Liver (tissue), 3 donors: Measurements from ENCODE around the gene RBM20.

Source experiments
- EGR1 ChIP-seq, 2 donors: IDR thresholded peaks; 2 replicates each; pipeline ENCODE4 v1.6.1; 2016 to 2018; ENCODE audit warnings: antibody characterized with exemption in 2 of 2, low read depth in 2 of 2
- FOXA2 ChIP-seq: IDR thresholded peaks from 2 replicates; pipeline ENCODE4 v1.6.1; 2016; ENCODE audit warnings: antibody characterized with exemption
- HNF4A ChIP-seq, 2 donors: conservative IDR thresholded peaks; 2 replicates each; pipeline ENCODE4 v1.6.1; 2016; ENCODE audit warnings: antibody characterized with exemption in 2 of 2, mild to moderate bottlenecking in 2 of 2
- JUND ChIP-seq, 2 donors: IDR thresholded peaks; 2 replicates each; pipeline ENCODE4 v1.6.1; 2016; ENCODE audit warnings: antibody characterized with exemption in 2 of 2
- RAD21 ChIP-seq, 2 donors: IDR thresholded peaks; 2 replicates each; pipeline ENCODE4 v1.6.1; 2016; ENCODE audit warnings: antibody characterized with exemption in 2 of 2, mild to moderate bottlenecking in 2 of 2
- SP1 ChIP-seq: IDR thresholded peaks from 2 replicates; pipeline ENCODE4 v1.6.1; 2018; ENCODE audit warnings: antibody characterized with exemption, mild to moderate bottlenecking
- TAF1 ChIP-seq: conservative IDR thresholded peaks from 2 replicates; pipeline ENCODE4 v1.6.1; 2016; ENCODE audit warnings: antibody characterized with exemption, mild to moderate bottlenecking
- YY1 ChIP-seq: IDR thresholded peaks from 2 replicates; pipeline ENCODE4 v1.6.1; 2016; ENCODE audit warnings: antibody characterized with exemption, mild to moderate bottlenecking
- TF ChIP-seq, protein P1 (sequence below): IDR thresholded peaks from 2 replicates; pipeline ENCODE4 v1.6.1; 2016; ENCODE audit warnings: antibody characterized with exemption
- TF ChIP-seq, protein P2 (sequence below): fragments of 150-350 bp; IDR thresholded peaks from 2 replicates; pipeline ENCODE4 v1.5.1; 2017; ENCODE audit warnings: improper control_type of control experiment, low read depth, low read length; ENCODE audit not compliant: missing input control
- TF ChIP-seq, protein P3 (sequence below): IDR thresholded peaks from 2 replicates; pipeline ENCODE4 v1.6.1; 2016; ENCODE audit warnings: antibody characterized with exemption
- TF ChIP-seq, protein P4 (sequence below): IDR thresholded peaks from 2 replicates; pipeline ENCODE4 v1.6.1; 2016; ENCODE audit warnings: antibody characterized with exemption
- donor health status: healthy.
- donor health status: healthy.

DNA sequence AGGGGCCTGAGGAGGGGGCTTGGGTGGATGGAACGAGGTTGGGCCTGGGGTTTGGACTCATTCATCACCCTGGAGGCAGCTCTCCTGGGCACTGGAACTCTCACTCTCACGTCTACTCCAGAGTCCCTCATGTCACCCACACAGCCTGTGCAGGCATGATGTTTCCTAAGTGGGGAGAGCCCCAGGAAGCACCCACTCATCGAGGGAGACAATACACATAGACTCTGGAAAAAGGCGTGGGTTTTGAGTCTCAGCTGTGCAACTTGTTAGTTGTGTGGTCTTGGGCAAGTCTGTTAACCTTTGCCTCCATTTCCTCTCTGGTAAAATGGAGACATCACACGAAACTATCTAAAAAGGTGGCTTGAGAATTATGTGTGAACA, 25.9 kb upstream of the RBM20 start:
- TF ChIP-seq, protein P1, sequence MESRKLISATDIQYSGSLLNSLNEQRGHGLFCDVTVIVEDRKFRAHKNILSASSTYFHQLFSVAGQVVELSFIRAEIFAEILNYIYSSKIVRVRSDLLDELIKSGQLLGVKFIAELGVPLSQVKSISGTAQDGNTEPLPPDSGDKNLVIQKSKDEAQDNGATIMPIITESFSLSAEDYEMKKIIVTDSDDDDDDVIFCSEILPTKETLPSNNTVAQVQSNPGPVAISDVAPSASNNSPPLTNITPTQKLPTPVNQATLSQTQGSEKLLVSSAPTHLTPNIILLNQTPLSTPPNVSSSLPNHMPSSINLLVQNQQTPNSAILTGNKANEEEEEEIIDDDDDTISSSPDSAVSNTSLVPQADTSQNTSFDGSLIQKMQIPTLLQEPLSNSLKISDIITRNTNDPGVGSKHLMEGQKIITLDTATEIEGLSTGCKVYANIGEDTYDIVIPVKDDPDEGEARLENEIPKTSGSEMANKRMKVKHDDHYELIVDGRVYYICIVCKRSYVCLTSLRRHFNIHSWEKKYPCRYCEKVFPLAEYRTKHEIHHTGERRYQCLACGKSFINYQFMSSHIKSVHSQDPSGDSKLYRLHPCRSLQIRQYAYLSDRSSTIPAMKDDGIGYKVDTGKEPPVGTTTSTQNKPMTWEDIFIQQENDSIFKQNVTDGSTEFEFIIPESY, result no peak
- TF ChIP-seq, protein P2, sequence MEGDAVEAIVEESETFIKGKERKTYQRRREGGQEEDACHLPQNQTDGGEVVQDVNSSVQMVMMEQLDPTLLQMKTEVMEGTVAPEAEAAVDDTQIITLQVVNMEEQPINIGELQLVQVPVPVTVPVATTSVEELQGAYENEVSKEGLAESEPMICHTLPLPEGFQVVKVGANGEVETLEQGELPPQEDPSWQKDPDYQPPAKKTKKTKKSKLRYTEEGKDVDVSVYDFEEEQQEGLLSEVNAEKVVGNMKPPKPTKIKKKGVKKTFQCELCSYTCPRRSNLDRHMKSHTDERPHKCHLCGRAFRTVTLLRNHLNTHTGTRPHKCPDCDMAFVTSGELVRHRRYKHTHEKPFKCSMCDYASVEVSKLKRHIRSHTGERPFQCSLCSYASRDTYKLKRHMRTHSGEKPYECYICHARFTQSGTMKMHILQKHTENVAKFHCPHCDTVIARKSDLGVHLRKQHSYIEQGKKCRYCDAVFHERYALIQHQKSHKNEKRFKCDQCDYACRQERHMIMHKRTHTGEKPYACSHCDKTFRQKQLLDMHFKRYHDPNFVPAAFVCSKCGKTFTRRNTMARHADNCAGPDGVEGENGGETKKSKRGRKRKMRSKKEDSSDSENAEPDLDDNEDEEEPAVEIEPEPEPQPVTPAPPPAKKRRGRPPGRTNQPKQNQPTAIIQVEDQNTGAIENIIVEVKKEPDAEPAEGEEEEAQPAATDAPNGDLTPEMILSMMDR, result no peak
- TF ChIP-seq YY1 (no peak), RAD21 (IDR thresholded peaks at IDR 0.05) (no peak), TAF1 (no peak), SP1 (no peak), JUND (IDR thresholded peaks at IDR 0.05) (no peak), EGR1 (IDR thresholded peaks at IDR 0.05; ENCODE audit: low read depth in 2 of 2) (no peak), HNF4A (conservative IDR thresholded peaks at IDR 0.05) (no peak), FOXA2 (no peak)
- TF ChIP-seq, protein P3, sequence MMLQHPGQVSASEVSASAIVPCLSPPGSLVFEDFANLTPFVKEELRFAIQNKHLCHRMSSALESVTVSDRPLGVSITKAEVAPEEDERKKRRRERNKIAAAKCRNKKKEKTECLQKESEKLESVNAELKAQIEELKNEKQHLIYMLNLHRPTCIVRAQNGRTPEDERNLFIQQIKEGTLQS, result no peak
- TF ChIP-seq, protein P4, sequence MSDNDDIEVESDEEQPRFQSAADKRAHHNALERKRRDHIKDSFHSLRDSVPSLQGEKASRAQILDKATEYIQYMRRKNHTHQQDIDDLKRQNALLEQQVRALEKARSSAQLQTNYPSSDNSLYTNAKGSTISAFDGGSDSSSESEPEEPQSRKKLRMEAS, result no peak
